Natural killer cell (primary cell): Measurements from ENCODE around the gene TSHZ3. TPM values are rescaled to one million over a fixed set of nuclear protein-coding genes. Genes with fewer than 3 reads are reported as not detected.

Source experiments
- ATAC-seq, 3 donors: fragments of 150-1000 bp in 2 of 3; fragments of 200-7000 bp in 1 of 3; cut with Tn5 transposase; 1 replicate in 1 of 3; 2 replicates in 2 of 3; pipeline ENCODE4 v1.10.0; 2021; ENCODE audit warnings: mild to moderate bottlenecking in 2 of 3, moderate library complexity in 2 of 3
- DNase-seq, 2 donors: peaks; one replicate each; pipeline versions ENCODE4 v3.0.0 to v3.0.0-alpha.2; 2013 to 2021; ENCODE audit warnings: mixed read lengths in 1 of 2
- H3K27ac ChIP-seq: one replicate; pipeline ENCODE4 v1.5.1; 2013; ENCODE audit warnings: mild to moderate bottlenecking, low read length
- H3K27me3 ChIP-seq: one replicate; pipeline ENCODE4 v1.6.1; 2013; ENCODE audit warnings: low read length; ENCODE audit not compliant: control insufficient read depth, insufficient read depth
- H3K36me3 ChIP-seq: one replicate; pipeline ENCODE4 v1.6.1; 2013; ENCODE audit warnings: low read length; ENCODE audit not compliant: control insufficient read depth, insufficient read depth
- H3K4me1 ChIP-seq: one replicate; pipeline ENCODE4 v1.6.1; 2013; ENCODE audit warnings: low read length; ENCODE audit not compliant: control insufficient read depth, insufficient read depth
- H3K4me3 ChIP-seq: one replicate; pipeline ENCODE4 v1.5.1; 2013; ENCODE audit warnings: low read length
- H3K9me3 ChIP-seq: one replicate; pipeline ENCODE4 v1.6.1; 2013; ENCODE audit warnings: low read length; ENCODE audit not compliant: control insufficient read depth, insufficient read depth
- H3K27ac Mint-ChIP-seq, 2 donors: one replicate each; pipeline ENCODE4 v1.8.0; 2022; ENCODE audit warnings: mild to moderate bottlenecking in 2 of 2, mixed read lengths in 2 of 2, moderate library complexity in 1 of 2
- H3K27me3 Mint-ChIP-seq, 2 donors: one replicate each; pipeline ENCODE4 v1.8.0; 2022; ENCODE audit warnings: low read depth in 2 of 2, mixed read lengths in 2 of 2
- H3K36me3 Mint-ChIP-seq: one replicate; pipeline ENCODE4 v1.8.0; 2022; ENCODE audit warnings: mixed read lengths
- H3K4me1 Mint-ChIP-seq, 2 donors: one replicate each; pipeline ENCODE4 v1.8.0; 2022; ENCODE audit warnings: mixed read lengths in 2 of 2
- H3K4me3 Mint-ChIP-seq: one replicate; pipeline ENCODE4 v1.8.0; 2022; ENCODE audit warnings: mild to moderate bottlenecking, moderate library complexity, mixed read lengths
- H3K9me3 Mint-ChIP-seq, 2 donors: one replicate each; pipeline ENCODE4 v1.8.0; 2022; ENCODE audit warnings: mixed read lengths in 2 of 2
- WGBS: methylation state at CpG from one replicate; pipeline ENCODE4 v1.1.7; 2013; ENCODE audit warnings: missing lambda C conversion rate; ENCODE audit not compliant: insufficient coverage; 5-methylcytosine and 5-hydroxymethylcytosine counted together
- intact Hi-C: fragments of 100-400 bp; cut with micrococcal nuclease; formaldehyde crosslinking; loops from one replicate; pipeline ENCODE4 v1.14.2; 2022
- total RNA-seq, 4 donors: library from RNA; stranded (reverse); fragments of 120-200 nt in 1 of 4; gene quantifications; one replicate each; pipeline versions ENCODE4 v1.2.3 to v1.2.4, GENCODE V29; 2013 to 2022
- TF ChIP-seq, protein P1 (sequence below): fragments of 200-600 bp; IDR thresholded peaks from one replicate; pipeline ENCODE4 v1.8.0; 2022; ENCODE audit warnings: antibody characterized with exemption

TSHZ3 gene
- total RNA-seq, 3 donors from 2014 or later (not counting 1 experiment from before 2014, with no cell fraction given): 5.3 to 8.1 (median 6.2) TPM

DNA sequence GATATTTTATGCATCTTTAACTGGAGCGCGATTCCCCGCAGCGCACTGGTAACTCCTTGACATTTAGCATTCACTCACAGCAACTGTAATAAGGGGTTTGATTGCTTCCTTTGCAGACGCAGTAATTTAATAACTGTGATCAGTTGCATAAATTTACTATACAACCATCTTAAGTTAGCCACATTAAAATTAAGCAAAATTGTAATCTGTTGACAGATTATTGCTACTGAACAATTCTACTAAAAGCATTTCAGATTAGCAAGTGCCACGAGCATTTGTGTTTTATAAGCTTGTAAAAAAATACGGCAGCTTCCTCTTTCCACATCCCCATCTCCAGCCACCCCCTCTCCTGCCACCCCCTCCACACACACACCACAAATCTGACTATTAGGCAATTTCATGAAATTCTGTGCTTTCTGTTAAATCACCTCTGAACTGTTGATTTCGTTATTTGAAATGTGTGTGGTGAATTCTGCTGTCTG is 44.4 kb downstream of the TSHZ3 start:
- H3K36me3 ChIP-seq: no peaks in the 10 kb centered on the region
- H3K4me1 ChIP-seq: no peaks in the 10 kb centered on the region
- no peaks in the 10 kb centered on the region for H3K9me3 ChIP-seq
- DNase-seq (no peak), ATAC-seq (no peak)
- 52% methylated on average over 6 of the region's 8 CpGs for WGBS
- H3K36me3 Mint-ChIP-seq: no peaks in the 10 kb centered on the region
- H3K4me3 Mint-ChIP-seq: no peak overlapping the region
- H3K27me3 ChIP-seq: no peaks in the 10 kb centered on the region
- H3K27ac Mint-ChIP-seq: no peak overlapping the region
- TF ChIP-seq, protein P1, sequence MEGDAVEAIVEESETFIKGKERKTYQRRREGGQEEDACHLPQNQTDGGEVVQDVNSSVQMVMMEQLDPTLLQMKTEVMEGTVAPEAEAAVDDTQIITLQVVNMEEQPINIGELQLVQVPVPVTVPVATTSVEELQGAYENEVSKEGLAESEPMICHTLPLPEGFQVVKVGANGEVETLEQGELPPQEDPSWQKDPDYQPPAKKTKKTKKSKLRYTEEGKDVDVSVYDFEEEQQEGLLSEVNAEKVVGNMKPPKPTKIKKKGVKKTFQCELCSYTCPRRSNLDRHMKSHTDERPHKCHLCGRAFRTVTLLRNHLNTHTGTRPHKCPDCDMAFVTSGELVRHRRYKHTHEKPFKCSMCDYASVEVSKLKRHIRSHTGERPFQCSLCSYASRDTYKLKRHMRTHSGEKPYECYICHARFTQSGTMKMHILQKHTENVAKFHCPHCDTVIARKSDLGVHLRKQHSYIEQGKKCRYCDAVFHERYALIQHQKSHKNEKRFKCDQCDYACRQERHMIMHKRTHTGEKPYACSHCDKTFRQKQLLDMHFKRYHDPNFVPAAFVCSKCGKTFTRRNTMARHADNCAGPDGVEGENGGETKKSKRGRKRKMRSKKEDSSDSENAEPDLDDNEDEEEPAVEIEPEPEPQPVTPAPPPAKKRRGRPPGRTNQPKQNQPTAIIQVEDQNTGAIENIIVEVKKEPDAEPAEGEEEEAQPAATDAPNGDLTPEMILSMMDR: no peak
- H3K4me3 ChIP-seq: no peak overlapping the region
- no peaks in the 10 kb centered on the region for H3K9me3 Mint-ChIP-seq
- H3K4me1 Mint-ChIP-seq: peaks cover 0 to 6% of the 10 kb centered on the region in 2 donors
- H3K27ac ChIP-seq: no peak overlapping the region
- H3K27me3 Mint-ChIP-seq: peaks cover 0 to 8% of the 10 kb centered on the region in 2 donors
- intact Hi-C loops: no loop called here

DNA sequence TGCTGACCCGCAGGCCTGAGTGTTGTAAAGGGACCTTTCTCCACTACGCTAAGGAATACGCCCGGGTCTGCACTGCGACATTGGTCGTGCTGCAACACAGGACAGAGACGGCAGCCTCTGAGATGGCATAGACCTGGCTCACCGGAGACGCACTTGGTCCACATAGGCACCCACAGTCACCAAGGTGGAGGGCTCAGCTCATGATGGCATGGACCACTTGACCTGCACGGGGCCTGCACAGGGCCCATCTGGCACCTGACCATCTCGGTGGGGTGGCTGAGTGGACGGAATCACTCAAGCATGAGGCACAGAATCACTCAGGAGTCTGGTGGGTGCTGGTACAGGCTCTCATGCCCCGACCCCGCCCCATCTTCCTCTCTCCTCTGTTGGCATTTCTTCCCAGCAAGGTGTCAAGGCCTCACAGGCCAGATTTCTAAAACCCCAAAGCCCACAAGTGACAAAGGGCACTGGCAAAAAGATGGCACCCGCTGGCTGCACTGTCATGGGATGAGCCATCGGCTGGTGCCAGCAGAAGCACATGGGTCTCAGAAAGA is 45.9 kb downstream of the TSHZ3 start:
- Histone ChIP-seq H3K27ac (no peak overlapping the region), H3K4me1 (no peaks in the 10 kb centered on the region), H3K36me3 (no peaks in the 10 kb centered on the region), H3K27me3 (no peaks in the 10 kb centered on the region), H3K4me3 (no peak overlapping the region), H3K9me3 (no peaks in the 10 kb centered on the region)
- Mint-ChIP-seq H3K9me3 (no peaks in the 10 kb centered on the region), H3K27ac (no peak overlapping the region), H3K4me3 (no peak overlapping the region), H3K36me3 (no peaks in the 10 kb centered on the region), H3K4me1 (peaks cover 0 to 6% of the 10 kb centered on the region in 2 donors), H3K27me3 (peaks cover 0 to 8% of the 10 kb centered on the region in 2 donors)
- no peak for ATAC-seq
- 91% methylated on average over 16 of the region's 16 CpGs for WGBS
- no peak for DNase-seq
- intact Hi-C loops: no loop called here
- TF ChIP-seq, protein P1: no peak

DNA sequence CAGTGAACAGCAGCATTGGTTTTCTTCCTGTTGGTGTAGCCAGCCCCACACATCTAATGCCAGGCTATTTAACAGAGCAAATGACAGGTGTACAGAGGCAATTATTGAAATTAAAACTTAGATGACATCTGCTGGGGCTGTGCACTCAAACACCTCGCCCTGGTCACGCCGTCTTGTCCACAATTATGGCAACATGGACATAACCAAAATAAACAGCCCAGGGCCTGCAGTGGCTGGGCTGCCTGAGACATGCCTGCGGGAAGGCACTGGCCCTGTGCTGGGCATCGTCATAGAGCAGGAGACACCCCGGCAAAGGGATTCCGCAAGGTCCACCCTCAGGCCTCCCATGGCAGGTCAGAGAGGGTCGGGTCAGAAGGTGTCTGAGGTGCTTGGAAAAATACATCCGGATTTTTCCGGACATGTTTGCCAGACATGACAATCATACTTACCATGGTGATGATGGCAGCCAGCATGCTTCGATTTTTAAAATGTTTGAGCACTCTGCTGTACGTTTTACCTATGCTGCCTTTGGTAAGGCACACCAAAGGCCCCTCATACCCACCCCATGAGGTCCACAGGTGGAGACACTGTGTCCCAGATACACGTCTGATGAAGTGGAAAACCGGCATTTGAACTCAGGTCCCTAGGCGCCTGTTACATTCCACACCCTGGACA is 47.8 kb downstream of the TSHZ3 start:
- H3K4me3 ChIP-seq: no peak overlapping the region
- H3K4me1 Mint-ChIP-seq: peaks cover 0 to 6% of the 10 kb centered on the region in 2 donors
- H3K27me3 Mint-ChIP-seq: no peaks in the 10 kb centered on the region
- WGBS: 90% methylated on average over 15 of the region's 15 CpGs
- DNase-seq (no peak), ATAC-seq (no peak)
- intact Hi-C loops: no loop called here
- no peak overlapping the region for H3K27ac ChIP-seq
- H3K27ac Mint-ChIP-seq: no peak overlapping the region
- no peaks in the 10 kb centered on the region for H3K36me3 Mint-ChIP-seq
- H3K27me3 ChIP-seq: no peaks in the 10 kb centered on the region
- H3K9me3 ChIP-seq: no peaks in the 10 kb centered on the region
- no peaks in the 10 kb centered on the region for H3K4me1 ChIP-seq
- TF ChIP-seq, protein P1: no peak
- no peaks in the 10 kb centered on the region for H3K9me3 Mint-ChIP-seq
- H3K36me3 ChIP-seq: no peaks in the 10 kb centered on the region
- no peak overlapping the region for H3K4me3 Mint-ChIP-seq
